Rectal smooth muscle tissue (tissue), 1 donor: ENCODE results near the gene CD22.
"Not testable (repeated sequence)": the region's sequence is repeated elsewhere in the genome, so short reads cannot be mapped to it uniquely, and the experiment has no call there.

Source experiments
- H3K27ac ChIP-seq: one replicate; pipeline ENCODE4 v1.7.0; 2013; ENCODE audit warnings: low read depth, low read length, inconsistent platforms
- H3K27me3 ChIP-seq: one replicate; pipeline ENCODE4 v1.7.0; 2013; ENCODE audit warnings: low read length; ENCODE audit not compliant: control insufficient read depth, insufficient read depth
- H3K36me3 ChIP-seq: one replicate; pipeline ENCODE4 v1.7.0; 2013; ENCODE audit warnings: low read length; ENCODE audit not compliant: control insufficient read depth, insufficient read depth
- H3K4me1 ChIP-seq: one replicate; pipeline ENCODE4 v1.7.0; 2013; ENCODE audit warnings: low read length; ENCODE audit not compliant: control insufficient read depth, insufficient read depth
- H3K4me3 ChIP-seq: one replicate; pipeline ENCODE4 v1.7.0; 2013; ENCODE audit warnings: low read length
- H3K9ac ChIP-seq: one replicate; pipeline ENCODE4 v1.7.0; 2013; ENCODE audit warnings: low read length

The CD22 gene

GRCh38 chr19:35363711-35364425 lies 34.9 kb downstream of the CD22 start:
- H3K4me1 ChIP-seq: no peaks in the 10 kb centered on the region
- no peak overlapping the region for H3K4me3 ChIP-seq
- no peak overlapping the region for H3K27ac ChIP-seq
- no peak overlapping the region for H3K9ac ChIP-seq
- H3K36me3 ChIP-seq: no peaks in the 10 kb centered on the region
- H3K27me3 ChIP-seq: peaks cover 2% of the 10 kb centered on the region

GRCh38 chr19:35365303-35365702 lies 36.3 kb downstream of the CD22 start:
- H3K9ac ChIP-seq: no peak overlapping the region
- H3K4me1 ChIP-seq: no peaks in the 10 kb centered on the region
- H3K36me3 ChIP-seq: no peaks in the 10 kb centered on the region
- H3K27me3 ChIP-seq: peaks cover 2% of the 10 kb centered on the region
- no peak overlapping the region for H3K4me3 ChIP-seq
- H3K27ac ChIP-seq: no peak overlapping the region

- no peak overlapping the region for H3K4me3 ChIP-seq
- no peaks in the 10 kb centered on the region for H3K4me1 ChIP-seq
- no peaks in the 10 kb centered on the region for H3K27me3 ChIP-seq
- H3K36me3 ChIP-seq: no peaks in the 10 kb centered on the region
- no peak overlapping the region for H3K27ac ChIP-seq
- no peak overlapping the region for H3K9ac ChIP-seq
Observed at GRCh38 chr19:35368378-35368777, 39.4 kb downstream of the CD22 start.

GRCh38 chr19:35369522-35369921 lies 40.5 kb downstream of the CD22 start:
- H3K27me3 ChIP-seq: no peaks in the 10 kb centered on the region
- no peaks in the 10 kb centered on the region for H3K36me3 ChIP-seq
- no peak overlapping the region for H3K4me3 ChIP-seq
- no peaks in the 10 kb centered on the region for H3K4me1 ChIP-seq
- H3K9ac ChIP-seq: no peak overlapping the region
- no peak overlapping the region for H3K27ac ChIP-seq

GRCh38 chr19:35370722-35371121 lies 41.7 kb downstream of the CD22 start, which contains the start of gene GPR42:
GPR42 (plus strand) TSS chr19:35371068; CDS start chr19:35371360, 292 bp downstream.
- no peak within 1 kb of the TSS for H3K9ac ChIP-seq
- H3K27me3 ChIP-seq: no peaks in the 10 kb centered on the region
- H3K27ac ChIP-seq: no peak within 1 kb of the TSS
- H3K36me3 ChIP-seq: no peaks in the 10 kb centered on the region
- no peaks in the 10 kb centered on the region for H3K4me1 ChIP-seq
- H3K4me3 ChIP-seq: no peak within 1 kb of the TSS

- Histone ChIP-seq H3K4me1 (no peaks in the 10 kb centered on the region), H3K36me3 (no peaks in the 10 kb centered on the region), H3K9ac (no peak overlapping the region), H3K27me3 (no peaks in the 10 kb centered on the region), H3K27ac (no peak overlapping the region), H3K4me3 (no peak overlapping the region)
Observed at GRCh38 chr19:35373492-35373891, 44.5 kb downstream of the CD22 start.

- H3K4me3 ChIP-seq, H3K9ac ChIP-seq, H3K4me1 ChIP-seq, H3K27ac ChIP-seq, H3K27me3 ChIP-seq, H3K36me3 ChIP-seq: not testable (repeated sequence)
Observed at GRCh38 chr19:35374031-35374430, 45.0 kb downstream of the CD22 start.

GRCh38 chr19:35375505-35376307 lies 46.7 kb downstream of the CD22 start:
- no peak overlapping the region for H3K4me3 ChIP-seq
- no peaks in the 10 kb centered on the region for H3K36me3 ChIP-seq
- peaks cover 6% of the 10 kb centered on the region for H3K4me1 ChIP-seq
- H3K27me3 ChIP-seq: no peaks in the 10 kb centered on the region
- no peak overlapping the region for H3K27ac ChIP-seq
- H3K9ac ChIP-seq: no peak overlapping the region

GRCh38 chr19:35377656-35378055 lies 48.7 kb downstream of the CD22 start:
- H3K27me3 ChIP-seq: no peaks in the 10 kb centered on the region
- no peak overlapping the region for H3K4me3 ChIP-seq
- no peak overlapping the region for H3K9ac ChIP-seq
- peaks cover 12% of the 10 kb centered on the region for H3K4me1 ChIP-seq
- no peaks in the 10 kb centered on the region for H3K36me3 ChIP-seq
- H3K27ac ChIP-seq: no peak overlapping the region

GRCh38 chr19:35378356-35378755 lies 49.4 kb downstream of the CD22 start:
- Histone ChIP-seq H3K9ac (no peak overlapping the region), H3K4me3 (no peak overlapping the region), H3K36me3 (no peaks in the 10 kb centered on the region), H3K27me3 (no peaks in the 10 kb centered on the region), H3K4me1 (peaks cover 12% of the 10 kb centered on the region), H3K27ac (no peak overlapping the region)

GRCh38 chr19:35379545-35379944 lies 50.6 kb downstream of the CD22 start:
- not testable (repeated sequence) for H3K36me3 ChIP-seq, H3K27ac ChIP-seq, H3K27me3 ChIP-seq

GRCh38 chr19:35379992-35380391 lies 51.0 kb downstream of the CD22 start:
- no peaks in the 10 kb centered on the region for H3K36me3 ChIP-seq

More at GRCh38 chr19:35379545-35379944, 50.6 kb downstream of the CD22 start:
- H3K4me3 ChIP-seq, H3K9ac ChIP-seq: not testable (repeated sequence)
- peaks cover 12% of the 10 kb centered on the region for H3K4me1 ChIP-seq

More at GRCh38 chr19:35379992-35380391, 51.0 kb downstream of the CD22 start:
- Histone ChIP-seq H3K4me3 (no peak overlapping the region), H3K27me3 (no peaks in the 10 kb centered on the region), H3K4me1 (peaks cover 12% of the 10 kb centered on the region), H3K9ac (no peak overlapping the region), H3K27ac (peak overlapping the region; percentile 76)
